HUES6 (cell line): ENCODE data around the gene YRDC.

Experiments
- H3K27ac ChIP-seq: 2 replicates; pipeline ENCODE4 v1.7.0; 2013; ENCODE audit warnings: low read depth, mild to moderate bottlenecking, low read length, inconsistent platforms
- H3K27me3 ChIP-seq: 2 replicates; pipeline ENCODE4 v1.6.1; 2013; ENCODE audit warnings: low read length; ENCODE audit not compliant: control insufficient read depth, insufficient read depth
- H3K36me3 ChIP-seq: 2 replicates; pipeline ENCODE4 v1.6.1; 2013; ENCODE audit warnings: low read length; ENCODE audit not compliant: control insufficient read depth, insufficient read depth
- H3K4me1 ChIP-seq: 2 replicates; pipeline ENCODE4 v1.6.1; 2013; ENCODE audit warnings: low read length; ENCODE audit not compliant: control insufficient read depth, insufficient read depth
- H3K4me3 ChIP-seq: 2 replicates; pipeline ENCODE4 v1.5.1; 2013; ENCODE audit warnings: low read depth, low read length
- H3K9ac ChIP-seq: one replicate; pipeline ENCODE4 v1.6.1; 2013; ENCODE audit warnings: mild to moderate bottlenecking, low read length
- H3K9me3 ChIP-seq: 2 replicates; pipeline ENCODE4 v1.6.1; 2013; ENCODE audit warnings: low read depth, low read length; ENCODE audit not compliant: control insufficient read depth, insufficient read depth

YRDC gene

DNA sequence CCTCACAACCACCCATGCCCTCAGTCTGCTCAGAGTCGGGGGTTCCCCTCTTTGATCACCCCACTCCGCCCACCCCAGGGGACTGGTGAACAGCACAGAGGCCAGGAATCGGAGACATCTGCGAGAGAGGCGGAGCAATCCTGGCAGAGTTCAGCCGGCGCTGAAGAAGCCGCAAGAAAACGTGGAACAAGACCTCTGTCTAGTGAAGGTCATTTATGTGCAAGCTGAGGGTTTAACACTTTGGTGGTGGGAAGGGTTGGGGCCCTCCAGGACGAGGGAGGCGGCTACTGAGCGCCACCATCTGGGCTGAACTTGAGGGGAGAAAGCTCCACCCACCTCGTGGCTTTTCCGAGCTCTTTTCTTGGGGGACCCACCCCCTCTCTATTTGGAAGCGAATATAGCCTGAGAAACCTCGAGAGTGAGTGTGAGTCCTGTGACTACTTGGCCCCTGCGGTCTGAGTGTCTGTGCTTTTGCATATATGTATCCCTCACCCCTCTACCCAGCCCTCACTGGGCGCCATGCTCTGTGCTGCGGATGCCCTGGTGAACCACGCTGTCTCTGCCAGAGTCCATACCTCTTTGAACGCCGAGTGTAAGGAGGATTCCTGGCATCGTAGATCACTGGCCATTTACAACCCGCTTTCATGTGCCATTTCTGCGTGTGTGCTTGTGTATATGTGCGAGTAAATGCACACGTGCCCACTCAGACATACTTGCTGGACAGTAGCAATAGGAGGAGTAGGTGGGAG is 41.9 kb downstream of the YRDC start:
- peaks cover 12% of the 10 kb centered on the region; the same call in 1 of the 2 replicates for H3K4me1 ChIP-seq
- no peaks in the 10 kb centered on the region for H3K36me3 ChIP-seq
- no peak overlapping the region for H3K27ac ChIP-seq
- no peaks in the 10 kb centered on the region for H3K9me3 ChIP-seq
- H3K4me3 ChIP-seq, result peak overlapping the region; percentile 39
- peaks cover 99% of the 10 kb centered on the region for H3K27me3 ChIP-seq
- no peak overlapping the region for H3K9ac ChIP-seq

DNA sequence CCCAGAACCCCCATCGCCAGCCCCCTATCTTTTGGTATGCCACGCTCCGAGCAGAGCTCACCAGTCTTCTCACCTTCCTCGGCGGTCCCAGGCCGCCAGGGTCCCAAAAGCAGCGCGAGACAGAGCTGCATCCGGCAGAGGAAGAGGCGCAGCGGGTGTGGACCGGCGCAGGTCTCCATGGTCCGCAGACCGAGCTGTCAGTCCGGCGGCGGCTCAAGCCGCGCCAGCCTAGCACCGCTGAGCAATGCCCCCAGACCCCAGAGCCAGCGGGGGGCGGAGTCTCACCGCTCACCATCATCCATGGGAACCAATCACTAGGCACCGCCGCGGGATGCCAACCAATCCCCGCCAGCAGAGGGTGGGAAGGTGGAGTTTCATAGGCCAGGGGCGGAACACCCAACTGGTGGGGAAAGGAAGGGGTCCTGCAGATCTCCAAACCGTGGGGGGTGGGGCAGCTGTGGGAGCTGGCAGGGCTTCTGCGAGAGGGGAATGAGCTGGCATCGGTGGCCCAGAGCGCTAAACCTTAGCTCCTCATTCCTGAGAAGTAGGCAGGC is 43.0 kb downstream of the YRDC start, which contains the start of gene EPHA10:
EPHA10 (minus strand) TSS at position 233 of the 554 bp plus-strand sequence; CDS start at position 179, 54 bp downstream.
- H3K4me3 ChIP-seq, result peak within 1 kb of the TSS; percentile 39
- no peaks in the 10 kb centered on the region for H3K36me3 ChIP-seq
- no peaks in the 10 kb centered on the region for H3K9me3 ChIP-seq
- H3K27me3 ChIP-seq, result peaks cover 99% of the 10 kb centered on the region
- H3K4me1 ChIP-seq, result peaks cover 12% of the 10 kb centered on the region; the same call in 1 of the 2 replicates
- H3K27ac ChIP-seq, result no peak within 1 kb of the TSS
- no peak within 1 kb of the TSS for H3K9ac ChIP-seq

DNA sequence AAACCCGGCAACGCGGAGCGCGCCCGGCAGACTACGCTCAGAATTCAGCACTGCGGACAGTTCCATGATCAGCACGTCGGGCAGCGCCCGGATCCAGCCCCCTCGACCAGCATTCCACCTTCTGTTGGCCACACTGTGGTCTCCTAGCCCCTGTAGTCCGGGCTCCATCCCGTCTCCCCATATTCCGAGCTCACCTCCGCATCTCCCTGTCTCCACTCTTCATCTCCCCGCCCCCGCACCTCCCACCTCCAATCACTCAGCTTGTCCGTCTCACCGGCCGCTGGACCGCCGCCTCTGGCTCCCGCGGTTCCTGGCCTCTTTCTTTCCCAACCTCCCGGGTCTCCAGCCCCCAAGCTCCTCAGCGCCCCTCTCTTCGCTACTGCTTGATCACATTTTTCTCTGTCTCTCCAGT is 43.6 kb downstream of the YRDC start:
- H3K36me3 ChIP-seq, result no peaks in the 10 kb centered on the region
- H3K9ac ChIP-seq, result no peak overlapping the region
- H3K9me3 ChIP-seq, result no peaks in the 10 kb centered on the region
- H3K4me3 ChIP-seq, result peak overlapping the region; percentile 39; the same call in 1 of the 2 replicates
- no peak overlapping the region for H3K27ac ChIP-seq
- peaks cover 12% of the 10 kb centered on the region; the same call in 1 of the 2 replicates for H3K4me1 ChIP-seq
- H3K27me3 ChIP-seq, result peaks cover 99% of the 10 kb centered on the region

DNA sequence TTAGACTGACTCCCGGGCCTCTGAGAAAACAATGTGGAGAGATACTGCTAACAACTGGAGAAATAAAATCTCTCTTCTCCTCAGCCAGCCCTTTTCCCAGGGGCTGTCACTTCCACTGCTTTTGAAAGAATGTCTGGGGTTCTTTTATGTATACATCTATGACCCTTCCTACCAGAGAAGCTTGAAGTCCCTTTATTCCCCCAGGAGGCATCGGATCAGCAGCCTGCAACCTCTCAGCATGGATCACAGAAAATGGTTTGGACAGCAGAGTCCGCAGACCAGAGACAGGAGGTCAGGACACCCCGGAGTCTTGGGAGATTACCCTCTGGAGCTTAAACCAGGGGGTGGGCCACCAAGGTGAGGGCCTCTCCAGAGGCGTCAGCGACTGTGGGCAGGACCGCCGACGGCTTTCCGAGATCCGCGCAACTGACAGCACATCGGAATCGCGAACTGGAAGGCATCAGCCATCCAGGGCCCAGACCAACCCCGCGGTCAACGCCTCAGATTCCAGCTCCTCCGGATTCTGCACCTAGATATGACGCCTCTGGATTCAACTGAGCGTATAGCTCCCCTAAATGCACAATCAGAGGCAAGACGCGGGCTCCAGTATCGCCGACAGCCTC is 44.1 kb downstream of the YRDC start:
- H3K9ac ChIP-seq, result no peak overlapping the region
- H3K36me3 ChIP-seq, result no peaks in the 10 kb centered on the region
- no peaks in the 10 kb centered on the region for H3K9me3 ChIP-seq
- no peak overlapping the region for H3K27ac ChIP-seq
- H3K4me1 ChIP-seq, result peaks cover 12% of the 10 kb centered on the region; the same call in 1 of the 2 replicates
- no peak overlapping the region for H3K4me3 ChIP-seq
- peaks cover 99% of the 10 kb centered on the region for H3K27me3 ChIP-seq

DNA sequence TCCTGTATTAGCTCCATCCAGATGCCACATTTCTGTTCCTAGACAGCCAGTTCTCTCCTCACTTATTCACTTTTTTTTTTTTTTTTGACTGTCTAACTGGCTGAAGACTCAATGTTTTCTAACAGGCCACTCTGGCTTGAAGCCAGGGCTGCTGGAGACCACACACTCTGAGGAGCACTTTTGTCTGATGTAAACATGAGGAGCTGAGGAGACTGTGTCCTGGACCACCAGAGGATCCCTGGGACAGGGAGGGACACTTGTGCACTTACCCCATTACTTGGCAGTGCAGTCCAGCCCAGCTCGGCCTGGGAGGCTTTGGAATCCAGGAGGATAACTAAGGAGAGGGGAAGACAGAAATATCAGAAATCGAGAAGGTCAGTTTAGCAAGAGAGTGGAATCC is 45.5 kb downstream of the YRDC start:
- no peak overlapping the region for H3K27ac ChIP-seq
- no peak overlapping the region for H3K9ac ChIP-seq
- no peaks in the 10 kb centered on the region for H3K9me3 ChIP-seq
- peaks cover 12% of the 10 kb centered on the region; the same call in 1 of the 2 replicates for H3K4me1 ChIP-seq
- H3K4me3 ChIP-seq, result no peak overlapping the region
- no peaks in the 10 kb centered on the region for H3K36me3 ChIP-seq
- peaks cover 100% of the 10 kb centered on the region for H3K27me3 ChIP-seq

DNA sequence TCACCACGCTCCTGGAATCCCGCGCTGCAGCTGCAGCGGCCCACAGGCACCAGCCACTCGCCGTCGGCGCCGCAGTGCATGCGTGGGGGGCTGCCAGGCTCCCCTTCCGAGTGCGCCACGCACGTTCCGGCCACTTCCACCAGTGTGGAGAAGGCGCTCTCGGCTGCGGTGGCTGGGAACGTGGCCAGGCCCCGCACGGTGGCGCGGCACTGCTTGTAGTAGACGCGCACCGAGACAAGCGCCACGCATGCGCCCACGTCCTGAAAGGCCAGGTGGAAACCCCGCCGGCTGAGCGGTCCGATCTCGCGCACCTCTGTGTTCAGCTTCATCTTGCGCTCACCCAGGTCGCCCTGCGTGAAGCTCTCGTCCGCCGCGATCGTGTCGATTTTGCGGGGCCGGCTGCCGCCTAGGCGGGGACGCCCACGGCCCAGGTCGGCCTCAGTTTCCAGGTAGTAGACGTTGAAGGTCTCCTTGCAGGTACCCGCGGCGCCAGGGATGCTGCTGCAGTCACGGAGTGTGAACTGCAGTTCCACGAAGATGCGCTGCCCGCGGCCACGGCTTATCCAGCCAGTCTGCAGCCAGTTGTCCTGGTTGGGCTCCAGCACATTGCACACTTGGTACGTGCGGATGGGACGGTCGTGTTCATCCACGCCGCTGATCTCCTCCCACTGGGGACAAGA is 46.5 kb downstream of the YRDC start:
- Histone ChIP-seq H3K9ac (no peak overlapping the region), H3K4me3 (no peak overlapping the region), H3K9me3 (no peaks in the 10 kb centered on the region), H3K36me3 (no peaks in the 10 kb centered on the region), H3K4me1 (peaks cover 12% of the 10 kb centered on the region; the same call in 1 of the 2 replicates), H3K27ac (no peak overlapping the region), H3K27me3 (peaks cover 100% of the 10 kb centered on the region)

DNA sequence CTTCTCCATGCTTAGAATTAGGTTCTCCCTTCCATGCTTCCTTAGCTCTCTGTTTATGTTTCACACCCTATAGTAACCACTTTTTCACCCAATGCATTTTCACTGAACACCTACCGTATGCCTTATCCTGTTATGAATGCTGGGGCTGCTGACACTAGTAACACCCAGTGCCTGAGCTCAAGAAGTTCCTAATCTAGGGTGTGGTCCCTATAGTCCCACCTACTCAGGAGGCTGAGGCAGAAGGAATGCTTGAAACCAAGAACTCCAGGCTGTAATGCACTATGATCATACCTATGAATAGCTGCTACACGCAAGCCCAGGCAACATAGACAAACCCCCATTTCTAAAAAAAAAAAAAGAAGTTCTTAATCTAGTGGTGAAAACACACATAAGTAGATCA is 48.6 kb downstream of the YRDC start:
- H3K27me3 ChIP-seq, result peaks cover 100% of the 10 kb centered on the region
- H3K4me3 ChIP-seq, result no peak overlapping the region
- H3K4me1 ChIP-seq, result no peaks in the 10 kb centered on the region
- H3K9ac ChIP-seq, result no peak overlapping the region
- no peak overlapping the region for H3K27ac ChIP-seq
- no peaks in the 10 kb centered on the region for H3K36me3 ChIP-seq
- no peaks in the 10 kb centered on the region for H3K9me3 ChIP-seq

DNA sequence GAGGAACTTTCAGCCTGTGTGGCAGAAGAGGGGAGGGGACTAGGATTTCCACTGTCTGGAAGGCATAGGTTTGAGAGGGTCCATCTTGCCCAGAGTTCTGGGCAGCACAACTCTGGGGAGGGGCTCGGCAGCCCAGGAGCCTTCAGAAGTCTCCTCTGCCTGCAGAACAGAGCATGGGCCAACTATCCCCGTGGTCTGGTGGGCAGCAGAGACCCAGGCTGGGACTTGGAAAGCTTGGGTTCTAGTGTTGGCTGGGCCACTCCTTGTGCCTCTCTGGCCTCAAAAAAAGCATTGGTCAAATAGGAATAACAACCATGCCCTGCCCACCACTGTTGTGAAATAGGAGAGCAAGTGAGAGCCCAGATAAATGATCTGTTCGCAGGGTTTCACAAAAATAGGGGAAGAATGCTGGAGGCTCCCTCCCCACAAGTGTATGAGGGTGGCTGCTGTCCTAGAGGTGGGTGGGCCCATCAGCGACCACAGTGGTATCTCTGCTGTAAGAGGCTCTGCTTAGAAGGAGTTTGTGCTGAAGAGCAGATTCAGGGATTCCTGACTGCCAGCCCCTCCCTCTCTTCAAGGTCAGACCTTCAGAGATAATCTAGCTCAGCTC is 52.0 kb downstream of the YRDC start:
- Histone ChIP-seq H3K4me3 (no peak overlapping the region), H3K9me3 (no peaks in the 10 kb centered on the region), H3K27ac (no peak overlapping the region), H3K4me1 (no peaks in the 10 kb centered on the region), H3K27me3 (peaks cover 100% of the 10 kb centered on the region), H3K9ac (no peak overlapping the region), H3K36me3 (no peaks in the 10 kb centered on the region)

DNA sequence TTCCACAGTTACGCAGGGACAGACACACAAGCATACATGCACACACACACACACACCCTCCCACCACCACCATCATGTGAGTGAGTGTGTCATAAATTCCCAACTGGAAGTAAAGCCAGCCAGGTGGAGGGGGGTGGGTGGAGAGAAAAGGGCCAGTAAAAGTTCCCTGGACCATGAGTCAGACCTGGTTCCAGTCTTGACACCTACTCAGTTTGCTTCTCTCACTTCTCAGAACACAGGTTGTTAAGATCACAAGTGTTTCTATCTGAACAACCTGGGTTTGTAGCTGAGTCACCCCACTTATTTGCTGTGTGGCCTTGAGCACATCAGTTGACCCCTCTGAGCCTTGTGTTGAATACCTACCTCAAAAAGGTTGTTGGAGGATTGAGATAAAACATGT is 52.7 kb downstream of the YRDC start:
- peaks cover 100% of the 10 kb centered on the region for H3K27me3 ChIP-seq
- H3K4me3 ChIP-seq, result no peak overlapping the region
- no peaks in the 10 kb centered on the region for H3K4me1 ChIP-seq
- H3K9ac ChIP-seq, result no peak overlapping the region
- no peaks in the 10 kb centered on the region for H3K9me3 ChIP-seq
- no peak overlapping the region for H3K27ac ChIP-seq
- no peaks in the 10 kb centered on the region for H3K36me3 ChIP-seq

DNA sequence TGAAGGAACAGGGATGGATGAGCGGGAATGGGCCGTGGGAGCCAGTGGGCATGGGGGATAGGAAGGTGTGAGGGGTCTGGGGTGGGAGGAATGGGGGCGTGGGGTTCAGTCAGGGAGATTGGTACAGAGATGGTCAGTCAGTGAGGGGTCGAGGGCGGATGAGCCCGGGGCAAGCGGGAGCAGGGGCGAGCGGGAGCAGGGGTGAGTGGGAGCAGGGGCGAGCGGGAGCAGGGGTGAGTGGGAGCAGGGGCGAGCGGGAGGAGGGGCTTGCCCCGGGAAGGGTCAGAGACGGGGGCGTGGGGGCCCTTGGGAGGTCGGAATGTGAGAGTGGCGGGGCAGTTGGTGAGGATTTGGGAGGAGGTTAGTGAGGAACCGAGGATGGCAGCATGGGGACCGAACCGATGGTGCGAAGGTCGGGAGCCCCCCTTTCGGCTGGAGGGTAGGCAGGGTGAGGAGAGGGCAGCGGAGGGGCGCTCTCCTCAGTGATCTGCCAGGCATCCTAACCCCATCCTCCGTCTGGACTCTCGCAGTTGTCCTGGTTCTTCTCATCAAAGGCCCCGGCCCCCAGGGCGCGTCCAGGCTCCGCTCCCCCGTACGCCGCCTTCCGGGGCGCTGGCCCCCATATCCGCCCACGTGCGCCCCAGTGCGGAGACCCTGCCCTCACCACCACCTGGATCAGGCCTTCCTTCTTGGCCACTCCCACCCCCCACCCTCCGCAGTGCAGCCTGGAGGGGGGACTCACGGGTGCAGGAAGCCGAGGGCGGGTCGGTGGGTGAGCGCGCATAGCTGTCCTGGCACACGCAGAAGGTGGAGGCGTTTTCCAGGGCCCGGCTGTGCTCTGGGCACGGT is 54.3 kb downstream of the YRDC start:
- no peaks in the 10 kb centered on the region for H3K4me1 ChIP-seq
- no peaks in the 10 kb centered on the region for H3K9me3 ChIP-seq
- H3K27ac ChIP-seq, result no peak overlapping the region
- peaks cover 96% of the 10 kb centered on the region for H3K27me3 ChIP-seq
- H3K9ac ChIP-seq, result no peak overlapping the region
- H3K4me3 ChIP-seq, result peak overlapping the region; percentile 58
- no peaks in the 10 kb centered on the region for H3K36me3 ChIP-seq
